Neural cell (in vitro differentiated cells): ENCODE measurements around the gene FAM20C.

Source experiments
- EP300 ChIP-seq: fragments of 450-650 bp; conservative IDR thresholded peaks from 2 replicates; pipeline ENCODE4 v1.6.1; 2014; ENCODE audit warnings: antibody characterized with exemption, mild to moderate bottlenecking, moderate library complexity; ENCODE audit not compliant: poor library complexity, severe bottlenecking
- EZH2 ChIP-seq: fragments of 200-600, 300-800 bp; shearing (Covaris generic), sonication (generic); IDR thresholded peaks from 2 replicates; pipeline ENCODE4 v1.6.1; 2014; ENCODE audit warnings: antibody characterized with exemption, low read length, borderline replicate concordance, mild to moderate bottlenecking; ENCODE audit not compliant: insufficient read depth, poor library complexity, severe bottlenecking
- MXI1 ChIP-seq: fragments of 450-650 bp; conservative IDR thresholded peaks from 2 replicates; pipeline ENCODE4 v1.6.1; 2014; ENCODE audit warnings: antibody characterized with exemption, mild to moderate bottlenecking; ENCODE audit not compliant: poor library complexity, severe bottlenecking
- POLR2AphosphoS5 ChIP-seq: IDR thresholded peaks from 2 replicates; pipeline ENCODE4 v1.6.1; 2012
- RAD21 ChIP-seq: fragments of 450-650 bp; conservative IDR thresholded peaks from 2 replicates; pipeline ENCODE4 v1.6.1; 2014; ENCODE audit warnings: antibody characterized with exemption, mild to moderate bottlenecking, moderate library complexity
- REST ChIP-seq: IDR thresholded peaks from 2 replicates; pipeline ENCODE4 v1.6.1; 2012; ENCODE audit warnings: borderline replicate concordance
- SMC3 ChIP-seq: fragments of 450-650 bp; conservative IDR thresholded peaks from 2 replicates; pipeline ENCODE4 v1.6.1; 2014; ENCODE audit warnings: antibody characterized with exemption, mild to moderate bottlenecking, moderate library complexity; ENCODE audit not compliant: poor library complexity
- TAF1 ChIP-seq: IDR thresholded peaks from 2 replicates; pipeline ENCODE4 v1.6.1; 2012; ENCODE audit warnings: low read depth
- TF ChIP-seq, protein P1 (sequence below): fragments of 450-650 bp; IDR thresholded peaks from 2 replicates; pipeline ENCODE4 v1.5.1; 2014; ENCODE audit warnings: antibody characterized with exemption, mild to moderate bottlenecking, moderate library complexity; ENCODE audit not compliant: poor library complexity, severe bottlenecking

- no peak for TF ChIP-seq POLR2AphosphoS5
- TF ChIP-seq MXI1: no peak
- TF ChIP-seq, protein P1, sequence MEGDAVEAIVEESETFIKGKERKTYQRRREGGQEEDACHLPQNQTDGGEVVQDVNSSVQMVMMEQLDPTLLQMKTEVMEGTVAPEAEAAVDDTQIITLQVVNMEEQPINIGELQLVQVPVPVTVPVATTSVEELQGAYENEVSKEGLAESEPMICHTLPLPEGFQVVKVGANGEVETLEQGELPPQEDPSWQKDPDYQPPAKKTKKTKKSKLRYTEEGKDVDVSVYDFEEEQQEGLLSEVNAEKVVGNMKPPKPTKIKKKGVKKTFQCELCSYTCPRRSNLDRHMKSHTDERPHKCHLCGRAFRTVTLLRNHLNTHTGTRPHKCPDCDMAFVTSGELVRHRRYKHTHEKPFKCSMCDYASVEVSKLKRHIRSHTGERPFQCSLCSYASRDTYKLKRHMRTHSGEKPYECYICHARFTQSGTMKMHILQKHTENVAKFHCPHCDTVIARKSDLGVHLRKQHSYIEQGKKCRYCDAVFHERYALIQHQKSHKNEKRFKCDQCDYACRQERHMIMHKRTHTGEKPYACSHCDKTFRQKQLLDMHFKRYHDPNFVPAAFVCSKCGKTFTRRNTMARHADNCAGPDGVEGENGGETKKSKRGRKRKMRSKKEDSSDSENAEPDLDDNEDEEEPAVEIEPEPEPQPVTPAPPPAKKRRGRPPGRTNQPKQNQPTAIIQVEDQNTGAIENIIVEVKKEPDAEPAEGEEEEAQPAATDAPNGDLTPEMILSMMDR: no peak
- no peak for TF ChIP-seq EP300
- TF ChIP-seq EZH2: no peak
- TF ChIP-seq REST: no peak
- no peak for TF ChIP-seq SMC3
- TF ChIP-seq TAF1: no peak
- no peak for TF ChIP-seq RAD21
Observed at GRCh38 chr7:218316-218715, 25.9 kb downstream of the FAM20C start.
